HepG2 (cell line): Measurements from ENCODE around the gene UBTD1. TPM values are rescaled to one million over a fixed set of nuclear protein-coding genes. Genes with fewer than 3 reads are reported as not detected.
A peak's percentile ranks its signal among the peaks of the same experiment; 100 is the strongest.

Source experiments
- FOXJ3 ChIP-seq: sonication (generic); formaldehyde crosslinking; IDR thresholded peaks from 2 replicates; pipeline ENCODE4 v1.4.0; 2020; ENCODE audit warnings: missing genetic modification reagents, mild to moderate bottlenecking, borderline replicate concordance
- FOXO1 ChIP-seq: sonication (generic); formaldehyde crosslinking; IDR thresholded peaks from 2 replicates; pipeline ENCODE4 v1.4.0; 2020; ENCODE audit warnings: missing genetic modification reagents
- KAT7 ChIP-seq: IDR thresholded peaks from 2 replicates; pipeline ENCODE4 v1.6.1; 2018; ENCODE audit warnings: borderline replicate concordance, missing compliant biosample characterization
- KAT8 ChIP-seq: IDR thresholded peaks from 2 replicates; pipeline ENCODE4 v1.6.1; 2016; ENCODE audit warnings: missing genetic modification reagents, missing compliant biosample characterization
- KDM1A ChIP-seq: IDR thresholded peaks from 2 replicates; pipeline ENCODE4 v1.6.1; 2016; ENCODE audit warnings: missing compliant biosample characterization
- LCORL ChIP-seq, 2 experiments: fragments of 450-650 bp in 1 of 2; sonication (generic) in 1 of 2; formaldehyde crosslinking in 1 of 2; IDR thresholded peaks; 2 replicates each; pipeline versions ENCODE4 v1.5.0 to v1.6.1; 2017 to 2020; ENCODE audit warnings: antibody characterized with exemption in 1 of 2, missing genetic modification reagents in 1 of 2
- NFYC ChIP-seq: IDR thresholded peaks from 2 replicates; pipeline ENCODE4 v1.6.1; 2016; ENCODE audit warnings: missing genetic modification reagents, missing compliant biosample characterization
- NR2F1 ChIP-seq, 2 experiments: fragments of 450-650 bp in 1 of 2; formaldehyde crosslinking in 1 of 2; IDR thresholded peaks; 2 replicates each; pipeline versions ENCODE4 v1.5.0 to v1.6.1; 2016 to 2020; ENCODE audit warnings: mild to moderate bottlenecking in 1 of 2, missing compliant biosample characterization in 1 of 2, missing genetic modification reagents in 1 of 2, moderate library complexity in 1 of 2
- POLR2A ChIP-seq, 2 experiments: IDR thresholded peaks; 2 replicates each; pipeline ENCODE4 v1.6.1; 2011; ENCODE audit warnings: low read depth in 2 of 2, low read length in 2 of 2, mild to moderate bottlenecking in 1 of 2, moderate library complexity in 1 of 2; ENCODE audit not compliant: insufficient read depth in 1 of 2
- RBM22 ChIP-seq: fragments of 200-400 bp; formaldehyde crosslinking; optimal IDR thresholded peaks from 2 replicates; pipeline ENCODE3; 2017; ENCODE audit warnings: mild to moderate bottlenecking, low read length, moderate library complexity
- RFX3 ChIP-seq: IDR thresholded peaks from 2 replicates; pipeline ENCODE4 v1.6.1; 2016; ENCODE audit warnings: missing biosample characterization, missing genetic modification reagents
- SP140L ChIP-seq: sonication (generic); formaldehyde crosslinking; IDR thresholded peaks from 2 replicates; pipeline ENCODE4 v1.4.0; 2020; ENCODE audit warnings: missing genetic modification reagents, borderline replicate concordance
- TCF12 ChIP-seq, 2 experiments: fragments of 450-650 bp in 1 of 2; sonication (generic) in 1 of 2; formaldehyde crosslinking in 1 of 2; IDR thresholded peaks; 2 replicates each; pipeline versions ENCODE4 v1.6.1 to v1.8.0; 2017 to 2022; ENCODE audit warnings: antibody characterized with exemption in 1 of 2, mild to moderate bottlenecking in 1 of 2, missing genetic modification reagents in 1 of 2, moderate library complexity in 1 of 2
- TOPORS ChIP-seq: sonication (generic); formaldehyde crosslinking; IDR thresholded peaks from 2 replicates; pipeline ENCODE4 v1.8.0; 2023; ENCODE audit warnings: mild to moderate bottlenecking, missing genetic modification reagents
- YEATS4 ChIP-seq: sonication (generic); formaldehyde crosslinking; IDR thresholded peaks from 2 replicates; pipeline ENCODE4 v1.4.0; 2020; ENCODE audit warnings: missing genetic modification reagents, borderline replicate concordance
- ZBTB20 ChIP-seq: sonication (generic); formaldehyde crosslinking; IDR thresholded peaks from 2 replicates; pipeline ENCODE4 v1.8.1; 2023; ENCODE audit warnings: missing genetic modification reagents, low read depth, mild to moderate bottlenecking, borderline replicate concordance
- ZIK1 ChIP-seq: sonication (generic); formaldehyde crosslinking; IDR thresholded peaks from 2 replicates; pipeline ENCODE4 v1.5.0; 2020; ENCODE audit warnings: mild to moderate bottlenecking, low read depth, missing genetic modification reagents, borderline replicate concordance
- ZNF207 ChIP-seq: fragments of 450-650 bp; IDR thresholded peaks from 2 replicates; pipeline ENCODE4 v1.6.1; 2016; ENCODE audit warnings: antibody characterized with exemption, borderline replicate concordance
- ZNF577 ChIP-seq: sonication (generic); formaldehyde crosslinking; IDR thresholded peaks from 2 replicates; pipeline ENCODE4 v1.4.0; 2020; ENCODE audit warnings: mild to moderate bottlenecking, low read depth, missing genetic modification reagents, borderline replicate concordance
- ZNF713 ChIP-seq: sonication (generic); formaldehyde crosslinking; IDR thresholded peaks from 2 replicates; pipeline ENCODE4 v1.4.0; 2020; ENCODE audit warnings: mild to moderate bottlenecking, missing genetic modification reagents
- ZSCAN31 ChIP-seq: sonication (generic); formaldehyde crosslinking; IDR thresholded peaks from 2 replicates; pipeline ENCODE4 v1.5.0; 2020; ENCODE audit warnings: low read depth, mild to moderate bottlenecking, missing genetic modification reagents
- polyA plus RNA-seq, 8 experiments: library from polyadenylated mRNA; depleted of rRNA in 3 of 8; stranded (reverse) in 7 of 8; unstranded in 1 of 8; fragments of >200 nt; fragmentation: Illumina TruSeq in 4 of 8; extraction: Trizol in 4 of 8; gene quantifications; 2 replicates each; pipeline versions ENCODE4 v1.2.1 to v1.2.3, GENCODE V29; 2011 to 2016; ENCODE audit warnings: low read depth in 4 of 8, missing spikeins in 1 of 8, mixed read lengths in 1 of 8; ENCODE audit not compliant: insufficient read depth in 1 of 8
- total RNA-seq, 5 experiments: library from RNA; depleted of rRNA; stranded (reverse); fragments of >200 nt; fragmentation: Illumina TruSeq; extraction: Trizol; gene quantifications; 2 replicates each; pipeline ENCODE4 v1.2.3, GENCODE V29; 2016; ENCODE audit warnings: low read depth in 1 of 5
- TF ChIP-seq, protein P1 (sequence below): sonication (generic); formaldehyde crosslinking; IDR thresholded peaks from 2 replicates; pipeline ENCODE4 v1.8.1; 2023; ENCODE audit warnings: mild to moderate bottlenecking, moderate library complexity, missing genetic modification reagents
- TF ChIP-seq, protein P2 (sequence below): sonication (generic); formaldehyde crosslinking; IDR thresholded peaks from 2 replicates; pipeline ENCODE4 v1.4.0; 2020; ENCODE audit warnings: missing genetic modification reagents
- TF ChIP-seq, protein P3 (sequence below): IDR thresholded peaks from 2 replicates; pipeline ENCODE4 v1.6.1; 2016; ENCODE audit warnings: missing compliant biosample characterization, missing genetic modification reagents, borderline replicate concordance
- TF ChIP-seq, protein P4 (sequence below): IDR thresholded peaks from 2 replicates; pipeline ENCODE4 v1.6.1; 2012; ENCODE audit warnings: low read depth, low read length, improper control_type of control experiment

Gene UBTD1
- total and polyA plus RNA-seq, 2 of the 13 experiments (the other 11 are each of a cell fraction or from before 2014, with no cell fraction given), result 7.9 to 10.0 TPM

DNA sequence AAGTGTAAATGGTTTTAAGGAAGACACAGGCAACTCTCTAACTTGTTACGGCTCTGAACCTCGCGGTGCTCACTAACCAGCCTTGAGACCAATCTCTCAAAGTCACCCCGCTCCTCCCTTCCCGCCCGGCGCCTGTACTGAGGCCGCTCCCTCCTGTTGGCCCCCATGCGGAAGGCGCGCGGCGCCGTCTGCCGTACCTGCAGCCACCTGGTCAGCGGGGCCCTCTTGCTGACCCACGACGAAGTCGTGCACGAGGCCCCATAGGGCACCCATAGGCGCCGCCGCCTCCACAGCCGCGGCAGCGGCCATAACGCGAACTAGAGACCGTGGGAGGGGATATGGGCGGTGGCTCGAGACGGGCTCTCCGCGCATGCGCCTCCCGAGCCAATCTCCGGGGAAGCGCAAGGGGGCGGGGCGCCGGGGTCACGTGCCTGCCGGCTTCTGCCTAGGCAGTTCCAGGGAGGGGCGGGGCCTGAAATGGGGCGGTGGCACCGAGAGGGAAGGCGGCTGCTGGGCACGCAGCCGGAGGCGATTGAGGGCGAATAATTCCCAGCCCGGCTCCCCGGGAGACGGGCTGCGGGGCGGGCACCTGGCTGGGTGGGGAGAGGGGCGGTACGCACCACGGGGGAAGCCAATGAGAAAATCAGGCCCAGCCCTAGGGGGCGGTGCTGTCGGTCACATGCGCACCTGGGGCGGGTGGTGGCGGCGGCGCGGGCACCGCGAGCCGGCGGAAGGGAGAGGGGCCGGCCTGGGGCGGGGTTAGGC, 466 bp upstream of the UBTD1 start, which contains the start of gene MMS19 (continued):
- TF ChIP-seq, protein P1, sequence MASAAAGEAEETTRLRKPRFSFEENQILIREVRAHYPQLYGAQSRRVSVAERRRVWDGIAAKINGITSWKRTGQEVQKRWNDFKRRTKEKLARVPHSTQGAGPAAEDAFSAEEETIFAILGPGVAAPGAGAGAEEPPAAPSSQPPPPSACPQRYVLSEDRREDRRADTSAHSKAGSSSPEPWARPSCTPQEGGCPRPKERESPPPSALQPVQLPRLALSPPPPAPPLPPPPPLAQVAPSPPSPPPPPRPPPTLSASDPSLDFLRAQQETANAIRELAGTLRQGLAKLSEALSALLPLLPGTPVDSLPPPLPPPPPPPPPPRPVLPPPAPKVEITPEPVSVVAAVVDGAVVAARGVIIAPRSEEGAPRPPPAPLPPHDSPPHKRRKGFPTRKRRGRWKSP (CRISPR knock-in tag), result 0 out of 2 replicates have a peak, but pooled peaks have one; percentile 20
- TF ChIP-seq TOPORS (0 out of 2 replicates have a peak, but pooled peaks have one; percentile 64), ZIK1 (CRISPR knock-in tag) (no peak; the same call in 1 of the 2 replicates), NR2F1 (CRISPR knock-in tag; IDR thresholded peaks at IDR 0.05) (no peak), ZSCAN31 (CRISPR knock-in tag) (peak; percentile 73; the same call in 1 of the 2 replicates), ZNF713 (no peak), KAT7 (peak; percentile 72; the same call in 1 of the 2 replicates), ZNF577 (no peak), RFX3 (CRISPR knock-in tag) (no peak), FOXO1 (CRISPR knock-in tag) (no peak; the same call in 1 of the 2 replicates), ZNF207 (no peak), NFYC (CRISPR knock-in tag) (peak; percentile 69), TCF12 (IDR thresholded peaks at IDR 0.05) (no peak), TCF12 (CRISPR knock-in tag; IDR thresholded peaks at IDR 0.05) (no peak), POLR2A (IDR thresholded peaks at IDR 0.05; ENCODE audit: insufficient read depth in 1 of 2, low read depth in 2 of 2, low read length in 2 of 2) (peak; percentile 49 to 88; a peak in 3 of 4 replicates), LCORL (IDR thresholded peaks at IDR 0.05) (no peak), LCORL (CRISPR knock-in tag; IDR thresholded peaks at IDR 0.05) (peak; percentile 56), FOXJ3 (CRISPR knock-in tag) (no peak), RBM22 (no peak), KDM1A (CRISPR knock-in tag) (no peak), YEATS4 (peak; percentile 19; the same call in 1 of the 2 replicates), SP140L (CRISPR knock-in tag) (0 out of 2 replicates have a peak, but pooled peaks have one; percentile 24), KAT8 (CRISPR knock-in tag) (peak; percentile 74), ZBTB20 (CRISPR knock-in tag) (no peak)
- TF ChIP-seq, protein P2, sequence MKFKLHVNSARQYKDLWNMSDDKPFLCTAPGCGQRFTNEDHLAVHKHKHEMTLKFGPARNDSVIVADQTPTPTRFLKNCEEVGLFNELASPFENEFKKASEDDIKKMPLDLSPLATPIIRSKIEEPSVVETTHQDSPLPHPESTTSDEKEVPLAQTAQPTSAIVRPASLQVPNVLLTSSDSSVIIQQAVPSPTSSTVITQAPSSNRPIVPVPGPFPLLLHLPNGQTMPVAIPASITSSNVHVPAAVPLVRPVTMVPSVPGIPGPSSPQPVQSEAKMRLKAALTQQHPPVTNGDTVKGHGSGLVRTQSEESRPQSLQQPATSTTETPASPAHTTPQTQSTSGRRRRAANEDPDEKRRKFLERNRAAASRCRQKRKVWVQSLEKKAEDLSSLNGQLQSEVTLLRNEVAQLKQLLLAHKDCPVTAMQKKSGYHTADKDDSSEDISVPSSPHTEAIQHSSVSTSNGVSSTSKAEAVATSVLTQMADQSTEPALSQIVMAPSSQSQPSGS (CRISPR knock-in tag), result no peak
- TF ChIP-seq, protein P3, sequence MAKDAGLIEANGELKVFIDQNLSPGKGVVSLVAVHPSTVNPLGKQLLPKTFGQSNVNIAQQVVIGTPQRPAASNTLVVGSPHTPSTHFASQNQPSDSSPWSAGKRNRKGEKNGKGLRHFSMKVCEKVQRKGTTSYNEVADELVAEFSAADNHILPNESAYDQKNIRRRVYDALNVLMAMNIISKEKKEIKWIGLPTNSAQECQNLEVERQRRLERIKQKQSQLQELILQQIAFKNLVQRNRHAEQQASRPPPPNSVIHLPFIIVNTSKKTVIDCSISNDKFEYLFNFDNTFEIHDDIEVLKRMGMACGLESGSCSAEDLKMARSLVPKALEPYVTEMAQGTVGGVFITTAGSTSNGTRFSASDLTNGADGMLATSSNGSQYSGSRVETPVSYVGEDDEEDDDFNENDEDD, result 0 out of 2 replicates have a peak, but pooled peaks have one; percentile 19
- TF ChIP-seq, protein P4, sequence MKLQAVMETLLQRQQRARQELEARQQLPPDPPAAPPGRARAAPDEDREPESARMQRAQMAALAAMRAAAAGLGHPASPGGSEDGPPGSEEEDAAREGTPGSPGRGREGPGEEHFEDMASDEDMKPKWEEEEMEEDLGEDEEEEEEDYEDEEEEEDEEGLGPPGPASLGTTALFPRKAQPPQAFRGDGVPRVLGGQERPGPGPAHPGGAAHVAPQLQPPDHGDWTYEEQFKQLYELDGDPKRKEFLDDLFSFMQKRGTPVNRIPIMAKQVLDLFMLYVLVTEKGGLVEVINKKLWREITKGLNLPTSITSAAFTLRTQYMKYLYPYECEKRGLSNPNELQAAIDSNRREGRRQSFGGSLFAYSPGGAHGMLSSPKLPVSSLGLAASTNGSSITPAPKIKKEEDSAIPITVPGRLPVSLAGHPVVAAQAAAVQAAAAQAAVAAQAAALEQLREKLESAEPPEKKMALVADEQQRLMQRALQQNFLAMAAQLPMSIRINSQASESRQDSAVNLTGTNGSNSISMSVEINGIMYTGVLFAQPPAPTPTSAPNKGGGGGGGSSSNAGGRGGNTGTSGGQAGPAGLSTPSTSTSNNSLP, result no peak
